Thyroid gland (tissue), 4 donors: ENCODE results near the gene DUS1L.

ENCODE experiments used
- POLR2A ChIP-seq, 2 donors: fragments of 450-650 bp; IDR thresholded peaks; one replicate each; pipeline ENCODE4 v1.6.1; 2017; ENCODE audit warnings: antibody characterized with exemption in 2 of 2, mild to moderate bottlenecking in 2 of 2, moderate library complexity in 1 of 2
- TF ChIP-seq, protein P1 (sequence below), 6 experiments: fragments of 200-600 bp in 3 of 6; fragments of 450-650 bp in 3 of 6; sonication (generic) in 3 of 6; IDR thresholded peaks; one replicate each; pipeline ENCODE4 v1.5.1; 2016 to 2019; ENCODE audit warnings: antibody characterized with exemption in 6 of 6, mild to moderate bottlenecking in 2 of 6, inconsistent platforms in 1 of 6, moderate library complexity in 1 of 6

DNA sequence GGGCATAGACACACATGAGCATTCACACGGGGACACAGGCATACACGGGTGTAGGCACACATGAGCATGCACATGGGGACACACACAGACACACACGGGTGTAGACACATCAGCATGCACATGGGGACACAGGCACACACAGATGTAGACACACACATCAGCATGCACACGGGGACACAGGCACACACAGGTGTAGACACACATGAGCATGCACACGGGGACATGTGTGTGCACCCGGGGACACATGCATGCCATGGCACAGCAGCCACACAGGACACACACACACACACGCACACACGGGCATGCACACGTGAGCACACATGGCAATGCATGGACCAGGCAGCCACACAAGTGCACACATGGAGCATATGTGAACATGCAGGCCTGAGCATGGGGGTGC, 23.0 kb downstream of the DUS1L start:
- TF ChIP-seq, protein P1, sequence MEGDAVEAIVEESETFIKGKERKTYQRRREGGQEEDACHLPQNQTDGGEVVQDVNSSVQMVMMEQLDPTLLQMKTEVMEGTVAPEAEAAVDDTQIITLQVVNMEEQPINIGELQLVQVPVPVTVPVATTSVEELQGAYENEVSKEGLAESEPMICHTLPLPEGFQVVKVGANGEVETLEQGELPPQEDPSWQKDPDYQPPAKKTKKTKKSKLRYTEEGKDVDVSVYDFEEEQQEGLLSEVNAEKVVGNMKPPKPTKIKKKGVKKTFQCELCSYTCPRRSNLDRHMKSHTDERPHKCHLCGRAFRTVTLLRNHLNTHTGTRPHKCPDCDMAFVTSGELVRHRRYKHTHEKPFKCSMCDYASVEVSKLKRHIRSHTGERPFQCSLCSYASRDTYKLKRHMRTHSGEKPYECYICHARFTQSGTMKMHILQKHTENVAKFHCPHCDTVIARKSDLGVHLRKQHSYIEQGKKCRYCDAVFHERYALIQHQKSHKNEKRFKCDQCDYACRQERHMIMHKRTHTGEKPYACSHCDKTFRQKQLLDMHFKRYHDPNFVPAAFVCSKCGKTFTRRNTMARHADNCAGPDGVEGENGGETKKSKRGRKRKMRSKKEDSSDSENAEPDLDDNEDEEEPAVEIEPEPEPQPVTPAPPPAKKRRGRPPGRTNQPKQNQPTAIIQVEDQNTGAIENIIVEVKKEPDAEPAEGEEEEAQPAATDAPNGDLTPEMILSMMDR (IDR thresholded peaks at IDR 0.05) = no peak
- TF ChIP-seq POLR2A (IDR thresholded peaks at IDR 0.05) = no peak
